Femur (tissue), 1 donor: ENCODE results near the gene NKD2.
"Not testable (repeated sequence)": the region's sequence is repeated elsewhere in the genome, so short reads cannot be mapped to it uniquely, and the experiment has no call there.

Source experiments
- DNase-seq: peaks from one replicate; pipeline ENCODE4 v3.0.0-alpha.2; 2017

Gene NKD2, protein sequence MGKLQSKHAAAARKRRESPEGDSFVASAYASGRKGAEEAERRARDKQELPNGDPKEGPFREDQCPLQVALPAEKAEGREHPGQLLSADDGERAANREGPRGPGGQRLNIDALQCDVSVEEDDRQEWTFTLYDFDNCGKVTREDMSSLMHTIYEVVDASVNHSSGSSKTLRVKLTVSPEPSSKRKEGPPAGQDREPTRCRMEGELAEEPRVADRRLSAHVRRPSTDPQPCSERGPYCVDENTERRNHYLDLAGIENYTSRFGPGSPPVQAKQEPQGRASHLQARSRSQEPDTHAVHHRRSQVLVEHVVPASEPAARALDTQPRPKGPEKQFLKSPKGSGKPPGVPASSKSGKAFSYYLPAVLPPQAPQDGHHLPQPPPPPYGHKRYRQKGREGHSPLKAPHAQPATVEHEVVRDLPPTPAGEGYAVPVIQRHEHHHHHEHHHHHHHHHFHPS

DNA sequence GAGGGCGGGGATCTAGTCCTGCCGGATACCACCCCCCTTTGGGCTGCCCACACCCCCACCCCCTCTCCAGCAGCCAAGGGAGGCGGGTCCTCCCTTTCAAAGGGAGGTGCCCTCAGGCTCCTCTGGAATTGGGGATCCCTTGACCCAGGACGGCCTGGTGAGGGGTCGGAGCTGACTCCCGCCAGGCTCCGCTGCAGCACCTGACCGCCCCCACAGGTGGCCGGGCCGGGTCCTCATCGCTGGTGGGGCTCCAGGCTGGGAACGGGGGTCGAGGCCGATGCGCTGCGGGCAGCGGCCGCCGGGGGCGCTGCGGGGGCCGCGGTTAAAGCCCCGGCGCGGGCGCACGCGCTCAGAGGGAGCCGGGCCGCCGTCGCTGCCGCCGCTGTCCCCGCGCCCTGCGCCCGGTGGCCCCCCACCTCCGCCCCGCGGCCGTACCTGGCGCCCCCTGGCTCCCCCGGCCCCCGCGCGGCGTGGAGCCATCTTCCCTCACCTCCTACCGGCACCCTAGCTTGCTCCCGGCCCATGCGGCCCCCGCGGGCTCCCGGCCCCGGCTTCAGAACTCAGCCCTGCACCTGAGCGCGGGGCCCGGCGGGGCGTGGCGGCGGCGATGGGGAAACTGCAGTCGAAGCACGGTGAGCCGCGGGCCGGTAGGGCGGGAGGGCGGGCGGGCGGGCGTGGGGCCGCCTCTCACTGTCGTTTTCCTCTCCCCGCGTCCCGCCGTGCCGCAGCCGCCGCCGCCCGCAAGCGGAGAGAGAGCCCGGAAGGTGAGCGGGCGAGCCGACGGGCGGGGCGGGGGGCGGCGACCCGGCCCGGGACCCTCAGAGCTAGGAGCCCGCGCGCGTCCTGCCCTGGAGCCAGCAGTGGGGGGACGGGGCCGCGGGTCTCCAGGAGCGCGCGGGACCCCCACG lies at the start of gene NKD2:
TSS of gene NKD2 (plus strand) at position 352 of the 908 bp plus-strand sequence. CDS start at position 608, 256 bp downstream.
- DNase-seq = peak; percentile 47

DNA sequence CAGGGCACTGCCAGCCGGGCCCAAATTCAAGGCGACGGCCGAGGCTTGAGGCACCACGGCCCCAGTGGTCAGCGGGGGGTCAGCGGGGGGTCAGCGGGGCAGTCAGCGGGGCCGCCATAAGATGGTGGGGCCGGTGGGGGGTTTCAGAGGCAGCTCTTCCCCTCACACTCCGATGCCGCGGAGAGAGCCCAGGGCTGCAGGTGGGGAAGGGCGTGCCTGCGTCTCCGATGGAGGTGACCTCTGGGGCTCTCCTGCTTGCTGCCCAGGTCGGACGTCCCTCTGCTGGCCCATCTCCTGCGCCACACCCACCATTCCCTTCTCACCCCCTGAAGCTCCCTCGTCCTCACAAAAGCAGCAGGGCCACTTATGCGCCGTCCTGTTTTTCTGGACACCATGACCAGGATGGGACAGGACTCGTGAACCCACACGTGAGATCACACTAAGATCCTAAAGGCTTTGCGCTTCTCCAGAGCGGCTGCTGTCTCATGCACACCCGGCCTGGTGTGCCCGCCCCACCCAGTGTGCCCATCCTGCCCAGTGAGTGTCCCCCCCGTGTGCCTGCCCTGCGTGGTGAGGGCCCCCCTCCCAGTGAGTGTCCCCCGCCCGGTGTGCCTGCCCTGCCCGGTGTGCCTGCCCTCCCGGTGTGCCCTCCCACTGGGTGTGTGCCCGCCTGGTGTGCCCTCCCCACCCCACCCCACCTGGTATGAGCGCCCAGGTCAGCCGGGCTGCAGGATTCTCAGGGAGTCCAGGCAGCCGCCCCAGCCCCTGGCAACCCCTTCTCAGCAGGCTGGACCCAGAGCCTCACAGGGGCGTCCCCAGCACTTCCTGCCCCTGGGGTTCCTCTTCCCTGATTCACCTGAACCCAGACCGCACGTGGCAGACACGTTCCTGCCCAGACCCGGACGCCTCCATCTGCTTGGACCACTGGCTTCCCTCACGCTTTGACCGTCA lies 48.7 kb upstream of the NKD2 start:
- no peak for DNase-seq

DNA sequence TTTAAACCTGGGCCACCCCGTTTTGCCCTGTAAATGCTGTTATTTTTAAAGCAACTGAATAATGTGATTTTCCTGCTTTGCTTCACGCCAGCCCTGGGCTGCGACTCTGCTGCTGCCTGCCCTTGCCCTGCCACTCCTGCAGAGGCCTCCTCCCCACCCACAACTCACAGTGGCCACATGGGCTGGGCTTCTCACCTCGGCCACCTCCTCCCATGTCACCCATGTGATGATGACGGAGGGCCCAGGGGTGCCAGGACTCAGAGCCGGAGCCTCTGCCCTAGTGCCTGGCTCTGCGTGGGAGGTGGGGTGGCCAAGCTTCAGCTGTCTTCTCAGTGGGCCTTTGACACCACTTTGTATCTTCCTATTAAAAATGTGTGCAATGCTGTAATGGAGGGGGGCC lies 48.1 kb upstream of the NKD2 start:
- DNase-seq = no peak

DNA sequence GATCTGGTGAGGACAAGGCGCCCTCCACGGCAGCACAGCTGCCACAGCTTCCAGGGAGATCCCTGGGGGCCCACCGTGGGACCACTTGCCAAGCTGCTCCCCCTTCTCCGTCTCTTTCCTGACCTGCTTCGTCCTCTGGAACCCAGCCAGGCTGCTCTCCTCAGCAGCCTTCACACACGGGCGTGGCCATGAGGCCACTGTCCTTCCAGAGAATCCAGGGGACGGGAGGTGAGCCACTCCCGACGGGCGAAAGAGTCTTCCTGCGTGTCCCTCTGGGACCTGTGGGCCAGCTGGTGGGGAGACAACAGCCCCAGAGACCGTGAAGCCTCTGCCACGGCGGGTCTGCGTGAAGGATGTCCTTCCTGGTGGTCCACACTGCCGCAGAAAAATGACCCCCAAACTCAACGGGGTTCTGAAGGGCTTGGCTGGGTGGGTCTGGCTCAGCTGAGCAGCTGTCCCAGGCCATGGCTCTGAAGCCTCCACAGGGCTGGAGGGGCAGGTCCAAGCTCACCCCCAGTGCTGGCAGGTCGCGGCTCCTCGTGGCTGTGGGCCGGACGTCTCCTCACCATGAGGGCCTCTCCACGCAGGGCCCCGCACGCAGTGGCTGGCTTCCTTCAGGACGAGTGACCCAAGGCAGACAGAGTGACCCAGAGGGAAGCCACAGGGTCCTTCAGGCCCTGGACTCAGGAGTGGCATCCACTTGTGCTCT lies 47.4 kb upstream of the NKD2 start:
- no peak for DNase-seq

DNA sequence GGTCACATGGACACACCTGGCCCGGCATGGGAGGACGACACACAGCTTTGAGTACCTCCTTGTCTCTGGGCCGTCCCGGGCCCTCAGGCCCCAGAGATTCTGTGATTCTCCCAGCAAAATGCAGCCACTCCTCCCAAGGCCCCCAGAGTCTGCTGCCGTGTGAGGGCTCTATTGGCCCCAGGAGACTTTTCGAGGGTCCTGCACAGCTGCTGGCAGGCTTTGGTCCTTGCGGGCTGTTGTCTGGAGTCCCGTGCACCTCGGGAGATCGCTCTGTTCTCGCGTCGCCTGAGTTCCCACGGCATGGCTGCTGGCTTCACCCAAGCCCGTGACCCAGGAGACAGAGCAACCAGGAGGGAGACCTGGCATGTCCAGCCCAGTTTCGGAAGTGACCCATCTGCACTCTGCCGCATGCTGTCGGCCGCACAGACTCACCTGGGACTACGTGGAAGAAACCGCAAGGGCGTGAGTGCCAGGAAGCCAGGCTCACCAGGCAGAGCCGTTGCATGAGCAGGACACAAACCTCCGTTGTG lies 46.8 kb upstream of the NKD2 start:
- no peak for DNase-seq

DNA sequence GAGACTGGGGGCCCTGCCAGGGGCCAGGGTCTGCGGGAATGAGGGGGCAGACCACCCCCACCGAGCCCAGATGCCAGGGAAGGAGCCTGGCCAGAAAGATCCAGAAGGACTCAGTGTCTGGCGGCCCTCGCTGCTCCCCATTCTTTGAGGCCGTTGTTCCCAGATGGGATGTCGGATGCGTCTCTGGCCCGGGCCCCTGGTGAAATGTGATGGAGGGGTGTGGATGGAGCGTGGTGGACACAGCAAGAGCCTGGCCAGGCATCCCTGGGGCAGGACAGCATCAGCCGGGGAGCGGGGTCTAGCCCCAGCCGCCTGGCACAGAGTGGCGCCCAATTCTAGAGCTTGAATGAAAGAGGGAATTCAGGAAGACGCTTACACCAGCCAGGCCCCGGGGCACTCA lies 46.2 kb upstream of the NKD2 start:
- no peak for DNase-seq

DNA sequence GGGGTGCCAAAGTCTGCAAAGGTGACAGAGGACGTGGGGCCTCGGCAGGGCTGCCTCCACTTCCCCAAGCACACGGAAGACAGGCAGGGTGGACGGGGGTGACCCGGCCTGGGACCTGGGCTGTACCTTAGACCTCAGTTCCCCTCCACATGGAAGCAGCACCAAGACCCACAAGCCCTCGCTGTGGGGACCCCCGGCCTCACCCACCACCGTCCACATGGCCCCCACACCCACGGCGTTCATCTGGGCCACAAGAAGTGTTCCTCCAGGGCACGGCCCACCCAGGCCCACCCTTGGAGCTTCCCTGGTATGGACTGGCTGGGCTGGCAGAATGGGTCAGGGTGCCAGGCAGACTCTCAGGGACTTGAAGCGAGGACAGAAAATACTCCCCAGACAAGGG lies 45.8 kb upstream of the NKD2 start:
- no peak for DNase-seq

GRCh38 chr5:963310-963672 lies 45.3 kb upstream of the NKD2 start:
- DNase-seq = no peak

DNA sequence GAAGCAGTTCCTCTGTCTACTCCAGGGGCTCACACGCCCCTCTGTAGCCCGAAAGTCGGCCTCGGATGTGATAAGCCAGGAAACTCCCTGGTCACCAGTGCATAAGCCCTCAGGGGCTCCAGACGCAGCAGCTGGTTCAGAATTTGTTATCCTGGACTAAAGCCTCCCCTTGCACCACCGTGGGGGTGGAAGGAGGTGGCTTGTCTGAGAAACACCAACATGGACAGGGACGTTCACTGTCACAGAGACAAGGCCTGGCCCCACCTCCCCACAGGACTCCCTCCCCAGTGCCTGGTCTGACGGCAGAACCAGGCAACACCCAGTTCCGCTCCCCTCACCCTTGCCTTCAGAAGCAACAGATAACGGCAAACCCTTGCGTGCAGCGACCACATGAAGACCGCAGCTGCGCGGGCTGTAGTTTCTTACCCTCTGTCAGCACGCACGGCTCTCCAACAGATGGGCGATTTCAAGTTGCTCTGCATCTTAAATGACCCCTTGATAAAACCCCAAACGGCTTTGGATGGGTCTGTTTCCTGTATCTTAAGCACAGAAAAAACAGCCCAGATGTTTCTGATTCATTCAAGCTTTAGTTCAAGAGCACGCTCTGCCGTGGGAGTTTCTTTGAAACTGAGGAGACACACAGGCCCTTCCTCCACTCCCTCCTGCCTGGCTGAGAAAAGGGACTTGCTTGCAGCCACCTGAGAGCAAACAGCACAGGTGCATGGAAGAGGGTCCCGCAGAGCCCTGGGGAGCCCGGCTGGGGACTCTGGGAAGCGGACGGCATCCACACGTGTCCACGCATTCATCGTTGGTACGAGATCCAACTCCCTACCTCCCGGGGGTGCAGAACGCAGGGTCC lies 44.7 kb upstream of the NKD2 start:
- DNase-seq = peak; percentile 77

- DNase-seq = no peak
Observed at GRCh38 chr5:964821-965220, 43.8 kb upstream of the NKD2 start.

GRCh38 chr5:965604-966344 lies 42.8 kb upstream of the NKD2 start:
- no peak for DNase-seq

DNA sequence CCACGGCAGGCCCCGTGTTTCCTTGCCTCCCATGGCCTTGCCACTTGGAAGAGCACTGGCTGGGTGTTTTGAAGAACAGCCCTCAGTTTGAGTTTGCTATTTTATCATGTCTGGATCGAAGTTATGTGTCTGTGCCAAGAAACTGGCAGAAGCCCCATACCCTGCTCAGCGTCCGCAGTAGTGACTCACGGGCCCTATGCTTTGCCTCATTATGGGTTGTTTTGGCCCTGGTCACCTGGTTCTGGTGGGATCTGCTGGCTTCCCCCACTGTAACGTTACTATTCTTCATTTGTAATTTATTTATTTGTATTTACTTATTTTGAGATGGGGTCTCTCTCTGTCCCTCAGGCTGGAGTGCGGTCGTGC lies 42.3 kb upstream of the NKD2 start:
- DNase-seq = no peak

GRCh38 chr5:966941-967340 lies 41.7 kb upstream of the NKD2 start:
- DNase-seq = no peak

DNA sequence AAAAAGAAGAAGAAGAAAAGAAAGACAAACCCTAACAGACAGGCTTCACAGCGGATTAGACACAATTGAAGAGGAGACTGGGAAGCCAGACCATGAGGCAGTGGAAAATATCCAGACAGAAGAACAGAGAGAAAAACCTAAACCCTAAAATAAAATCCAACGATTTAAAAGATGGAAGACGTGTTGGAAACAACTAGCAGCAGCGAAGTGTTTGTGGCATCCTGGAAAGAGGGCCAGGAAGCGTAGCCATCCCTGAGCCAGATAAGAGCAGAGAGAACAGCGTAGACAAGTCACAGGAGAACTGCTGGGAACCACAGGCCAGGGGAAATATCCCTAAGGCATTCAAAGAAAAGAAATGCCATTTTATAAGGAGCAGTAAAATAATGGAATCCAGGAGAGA lies 39.7 kb upstream of the NKD2 start:
- no peak for DNase-seq

- peak; percentile 67 for DNase-seq
Observed at GRCh38 chr5:969408-969839, 39.2 kb upstream of the NKD2 start.

DNA sequence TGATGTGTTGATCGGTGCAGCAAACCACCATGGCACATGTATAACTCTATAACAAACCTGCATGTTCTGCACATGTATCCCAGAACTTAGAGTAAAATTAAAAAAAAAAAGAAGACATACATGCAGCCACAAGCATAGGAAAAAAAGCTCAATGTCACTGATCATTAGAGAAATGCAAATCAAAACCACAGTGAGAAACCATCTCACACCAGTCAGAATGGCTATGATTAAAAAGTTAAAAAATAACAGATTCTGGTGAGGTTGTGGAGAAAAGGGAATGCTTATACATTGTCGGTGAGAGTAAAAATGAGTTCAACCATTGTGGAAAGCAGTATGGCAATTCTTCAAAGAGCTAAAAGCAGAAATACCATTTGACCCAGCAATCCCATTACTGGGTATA lies 36.0 kb upstream of the NKD2 start:
- DNase-seq = not testable (repeated sequence)

- DNase-seq = no peak
Observed at GRCh38 chr5:976849-977751, 31.5 kb upstream of the NKD2 start.

GRCh38 chr5:978054-978453 lies 30.5 kb upstream of the NKD2 start:
- DNase-seq = peak; percentile 28

GRCh38 chr5:978693-979092 lies 29.9 kb upstream of the NKD2 start:
- DNase-seq = no peak
